Astrocyte of the cerebellum (primary cell): ENCODE measurements around the gene PLAC8L1.

Experiments
- DNase-seq: peaks from one replicate; pipeline ENCODE4 v3.0.0-alpha.2; 2011; ENCODE audit warnings: low read depth
- H3K4me3 ChIP-seq: 2 replicates; pipeline ENCODE4 v1.5.1; 2011; ENCODE audit warnings: mild to moderate bottlenecking, low read depth, low read length, moderate library complexity
- CTCF ChIP-seq: IDR thresholded peaks from 2 replicates; pipeline ENCODE4 v1.5.1; 2012; ENCODE audit warnings: low read length, low read depth, moderate library complexity, mild to moderate bottlenecking; ENCODE audit errors: missing control alignments
- in situ Hi-C: cut with HindIII; loops from 2 replicates; pipeline ENCODE4 v1.10.0; 2017; ENCODE audit warnings: low sequenced_read_pairs

PLAC8L1 gene

GRCh38 chr5:146068206-146068605 is 37.2 kb downstream of the PLAC8L1 start:
- no peak for TF ChIP-seq CTCF
- in situ Hi-C loops, result loop anchor here (25.0 kb wide), 1 partner anchor 381 kb away; no protein-coding TSS in a partner anchor
- DNase-seq, result no peak
- no peak overlapping the region for H3K4me3 ChIP-seq

- in situ Hi-C loops, result loop anchor here (25.0 kb wide), 1 partner anchor 380 kb away; no protein-coding TSS in a partner anchor
- TF ChIP-seq CTCF, result no peak
These were observed 38.4 kb downstream of the PLAC8L1 start for GRCh38 chr5:146066968-146067367.

GRCh38 chr5:146060221-146060585 is 45.2 kb downstream of the PLAC8L1 start:
- no peak for TF ChIP-seq CTCF
- no peak for DNase-seq
- H3K4me3 ChIP-seq, result no peak overlapping the region
- in situ Hi-C loops, result loop anchor here (25.0 kb wide), 1 partner anchor 373 kb away; no protein-coding TSS in a partner anchor

More at GRCh38 chr5:146066968-146067367, 38.4 kb downstream of the PLAC8L1 start:
- DNase-seq, result no peak
- H3K4me3 ChIP-seq, result no peak overlapping the region

- in situ Hi-C loops, result loop anchor here (25.0 kb wide), 1 partner anchor 372 kb away; no protein-coding TSS in a partner anchor
- H3K4me3 ChIP-seq, result no peak overlapping the region
- no peak for DNase-seq
- no peak for TF ChIP-seq CTCF
These were observed 45.7 kb downstream of the PLAC8L1 start for GRCh38 chr5:146059460-146060220.

GRCh38 chr5:146055432-146055831 is 49.9 kb downstream of the PLAC8L1 start:
- in situ Hi-C loops, result loop anchor here (25.0 kb wide), 1 partner anchor 368 kb away; no protein-coding TSS in a partner anchor
- no peak for TF ChIP-seq CTCF
- H3K4me3 ChIP-seq, result no peak overlapping the region
- DNase-seq, result no peak

- in situ Hi-C loops, result loop anchor here (25.0 kb wide), 1 partner anchor 365 kb away; no protein-coding TSS in a partner anchor
- no peak for DNase-seq
- peak; percentile 51 for TF ChIP-seq CTCF
- no peak overlapping the region for H3K4me3 ChIP-seq
These were observed 52.6 kb downstream of the PLAC8L1 start for GRCh38 chr5:146052780-146053179.
